Kidney (tissue), 14 donors: Measurements from ENCODE around the gene SLC24A1. TPM values are rescaled to one million over a fixed set of nuclear protein-coding genes. Genes with fewer than 3 reads are reported as not detected.

Experiments
- DNase-seq, 5 donors: peaks; one replicate each; pipeline ENCODE4 v3.0.0-alpha.2; 2013 to 2020
- FAIRE-seq: peaks from 2 replicates; lab custom pipeline; 2012; peaks lifted over from hg19 to GRCh38; lab: Jason Lieb, UNC
- H3K27ac ChIP-seq, 2 donors: one replicate each; pipeline ENCODE4 v1.7.0; 2013; ENCODE audit warnings: low read depth in 2 of 2, low read length in 2 of 2, inconsistent platforms in 1 of 2
- H3K27me3 ChIP-seq: one replicate; pipeline ENCODE4 v1.7.1; 2013; ENCODE audit warnings: low read length, inconsistent platforms; ENCODE audit not compliant: control insufficient read depth, insufficient read depth
- H3K36me3 ChIP-seq, 3 donors: one replicate each; pipeline versions ENCODE4 v1.7.0 to v1.7.1; 2013; ENCODE audit warnings: low read length in 3 of 3, control low read depth in 1 of 3, inconsistent platforms in 1 of 3; ENCODE audit not compliant: insufficient read depth in 3 of 3, control insufficient read depth in 2 of 3
- H3K4me1 ChIP-seq, 3 donors: one replicate each; pipeline versions ENCODE4 v1.7.0 to v1.7.1; 2013; ENCODE audit warnings: low read length in 3 of 3, inconsistent platforms in 1 of 3, low read depth in 1 of 3; ENCODE audit not compliant: control insufficient read depth in 2 of 3, insufficient read depth in 2 of 3
- H3K4me3 ChIP-seq, 3 donors: one replicate each; pipeline versions ENCODE4 v1.7.0 to v1.8.1; 2013; ENCODE audit warnings: low read length in 3 of 3, control low read depth in 1 of 3, inconsistent platforms in 1 of 3
- H3K9ac ChIP-seq, 3 donors: one replicate each; pipeline versions ENCODE4 v1.7.0 to v1.7.1; 2013; ENCODE audit warnings: low read length in 3 of 3, control low read depth in 1 of 3, inconsistent platforms in 1 of 3
- H3K9me3 ChIP-seq, 3 donors: one replicate each; pipeline versions ENCODE4 v1.7.0 to v1.7.1; 2013; ENCODE audit warnings: low read length in 3 of 3, control low read depth in 1 of 3, inconsistent platforms in 1 of 3; ENCODE audit not compliant: control insufficient read depth in 2 of 3, insufficient read depth in 1 of 3
- intact Hi-C: fragments of 100-400 bp; cut with DNase I; formaldehyde crosslinking; loops from one replicate; pipeline ENCODE4 v1.11.1; 2022
- polyA plus RNA-seq: library from polyadenylated mRNA; stranded (reverse); fragments of 350-450 nt; fragmentation: Illumina TruSeq; extraction: RNeasy Lipid Tissue Mini Kit (QIAGEN cat#74804); gene quantifications from one replicate; pipeline ENCODE4 v1.2.3, GENCODE V29; 2014; ENCODE audit warnings: low read depth, low replicate concordance; ENCODE audit not compliant: insufficient read depth
- total RNA-seq: library from RNA; stranded (reverse); fragmentation: NEBNext Ultra II Directional; extraction: Animal tissue kit (Norgen Biotek cat#: 25700); gene quantifications from one replicate; pipeline ENCODE4 v1.2.1, GENCODE V29; 2021
- TF ChIP-seq, protein P1 (sequence below): IDR thresholded peaks from 3 replicates; pipeline ENCODE4 v1.5.1; 2012; ENCODE audit warnings: mild to moderate bottlenecking, moderate library complexity, borderline replicate concordance; ENCODE audit not compliant: insufficient read depth; ENCODE audit errors: extremely low read depth
- donor health status: control.
- donor health status: control.
- donor health status: control.
- donor health status: control.
- donor health status: control.
- donor health status: DM: yes; HTN: yes; CAD: no.
- donor health status: Normal renal cell carcinoma (clear cell type).

The SLC24A1 gene
- total and polyA plus RNA-seq, 2 donors from 2014 or later, result 4.9 to 18.9 TPM

DNA sequence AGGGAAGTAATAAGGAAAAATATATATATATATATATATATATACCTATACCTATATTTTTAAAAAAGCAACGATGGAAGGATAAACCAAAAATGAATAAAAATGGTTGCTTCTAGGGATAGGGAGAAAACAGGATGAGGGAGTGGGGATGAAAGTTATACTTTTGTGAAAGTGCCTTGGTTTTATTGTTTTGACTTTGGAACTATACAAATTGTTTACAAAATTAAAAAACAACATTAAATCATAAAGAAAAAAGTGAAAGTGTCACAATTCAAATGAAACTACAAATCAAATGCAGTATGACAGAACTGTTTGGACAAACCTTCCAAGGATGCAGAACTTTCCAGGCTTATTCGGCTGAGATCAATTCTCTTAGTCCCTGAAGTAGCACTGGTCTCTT, 54.4 kb downstream of the SLC24A1 start:
- Histone ChIP-seq H3K9ac (no peak overlapping the region), H3K4me3 (no peak overlapping the region), H3K9me3 (no peaks in the 10 kb centered on the region), H3K27me3 (no peaks in the 10 kb centered on the region), H3K4me1 (no peaks in the 10 kb centered on the region), H3K27ac (no peak overlapping the region), H3K36me3 (peaks cover 0 to 8% (median 0%) of the 10 kb centered on the region in 3 donors)
- DNase-seq (no peak), FAIRE-seq (no peak)
- TF ChIP-seq, protein P1, sequence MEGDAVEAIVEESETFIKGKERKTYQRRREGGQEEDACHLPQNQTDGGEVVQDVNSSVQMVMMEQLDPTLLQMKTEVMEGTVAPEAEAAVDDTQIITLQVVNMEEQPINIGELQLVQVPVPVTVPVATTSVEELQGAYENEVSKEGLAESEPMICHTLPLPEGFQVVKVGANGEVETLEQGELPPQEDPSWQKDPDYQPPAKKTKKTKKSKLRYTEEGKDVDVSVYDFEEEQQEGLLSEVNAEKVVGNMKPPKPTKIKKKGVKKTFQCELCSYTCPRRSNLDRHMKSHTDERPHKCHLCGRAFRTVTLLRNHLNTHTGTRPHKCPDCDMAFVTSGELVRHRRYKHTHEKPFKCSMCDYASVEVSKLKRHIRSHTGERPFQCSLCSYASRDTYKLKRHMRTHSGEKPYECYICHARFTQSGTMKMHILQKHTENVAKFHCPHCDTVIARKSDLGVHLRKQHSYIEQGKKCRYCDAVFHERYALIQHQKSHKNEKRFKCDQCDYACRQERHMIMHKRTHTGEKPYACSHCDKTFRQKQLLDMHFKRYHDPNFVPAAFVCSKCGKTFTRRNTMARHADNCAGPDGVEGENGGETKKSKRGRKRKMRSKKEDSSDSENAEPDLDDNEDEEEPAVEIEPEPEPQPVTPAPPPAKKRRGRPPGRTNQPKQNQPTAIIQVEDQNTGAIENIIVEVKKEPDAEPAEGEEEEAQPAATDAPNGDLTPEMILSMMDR, result no peak
- intact Hi-C loops, result no loop called here

DNA sequence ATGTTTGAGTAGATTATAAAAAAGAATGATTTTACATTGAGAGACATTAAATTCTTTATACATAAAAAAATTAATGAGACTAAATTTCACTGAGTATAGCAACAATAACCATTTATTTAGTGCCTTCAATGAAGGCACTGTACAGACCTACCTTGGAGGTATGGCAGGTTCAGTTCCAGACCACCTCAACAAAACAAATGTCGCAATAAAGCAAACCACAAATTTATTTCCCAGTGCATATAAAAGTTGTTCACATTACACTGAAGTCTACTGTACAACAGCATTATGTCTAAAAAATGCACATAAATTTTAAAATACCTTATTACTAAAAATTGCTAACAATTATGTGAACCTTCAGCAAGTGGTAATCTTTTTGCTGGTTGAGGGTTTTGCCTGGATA, 58.8 kb downstream of the SLC24A1 start:
- intact Hi-C loops, result no loop called here
- Histone ChIP-seq H3K27me3 (no peaks in the 10 kb centered on the region), H3K4me3 (no peak overlapping the region), H3K27ac (no peak overlapping the region), H3K9me3 (no peaks in the 10 kb centered on the region), H3K36me3 (peaks cover 0 to 4% (median 0%) of the 10 kb centered on the region in 3 donors), H3K9ac (no peak overlapping the region), H3K4me1 (no peaks in the 10 kb centered on the region)
- FAIRE-seq (no peak), DNase-seq (no peak)
- TF ChIP-seq, protein P1, result no peak

DNA sequence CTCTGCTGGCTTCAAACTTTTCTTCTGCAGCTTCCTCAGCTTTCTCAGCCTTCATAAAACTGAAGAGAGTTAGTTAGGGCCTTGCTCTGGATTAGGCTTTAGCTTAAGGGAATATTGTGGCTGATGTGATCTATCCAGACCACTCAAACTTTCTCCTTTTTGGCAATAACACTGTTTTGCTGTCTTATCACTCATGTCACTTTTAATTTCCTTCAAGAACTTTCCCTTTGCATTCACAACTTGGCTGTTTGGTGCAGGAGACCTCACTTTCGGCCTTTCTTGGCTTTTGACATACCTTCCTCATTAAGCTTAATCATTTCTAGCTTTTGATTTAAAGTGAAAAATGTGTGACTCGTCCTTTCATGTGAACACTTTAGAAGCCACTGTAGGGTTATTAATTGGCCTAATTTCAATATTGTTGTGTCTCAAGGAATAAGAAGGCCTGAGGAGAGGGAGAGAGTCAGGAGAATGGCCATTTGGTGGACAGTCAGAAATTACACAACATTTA, 60.7 kb downstream of the SLC24A1 start:
- H3K9ac ChIP-seq, result no peak overlapping the region
- no peaks in the 10 kb centered on the region for H3K27me3 ChIP-seq
- intact Hi-C loops, result no loop called here
- no peaks in the 10 kb centered on the region for H3K36me3 ChIP-seq
- H3K4me1 ChIP-seq, result no peaks in the 10 kb centered on the region
- no peak for DNase-seq
- H3K9me3 ChIP-seq, result no peaks in the 10 kb centered on the region
- TF ChIP-seq, protein P1, result no peak
- H3K27ac ChIP-seq, result no peak overlapping the region
- no peak for FAIRE-seq
- H3K4me3 ChIP-seq, result no peak overlapping the region

DNA sequence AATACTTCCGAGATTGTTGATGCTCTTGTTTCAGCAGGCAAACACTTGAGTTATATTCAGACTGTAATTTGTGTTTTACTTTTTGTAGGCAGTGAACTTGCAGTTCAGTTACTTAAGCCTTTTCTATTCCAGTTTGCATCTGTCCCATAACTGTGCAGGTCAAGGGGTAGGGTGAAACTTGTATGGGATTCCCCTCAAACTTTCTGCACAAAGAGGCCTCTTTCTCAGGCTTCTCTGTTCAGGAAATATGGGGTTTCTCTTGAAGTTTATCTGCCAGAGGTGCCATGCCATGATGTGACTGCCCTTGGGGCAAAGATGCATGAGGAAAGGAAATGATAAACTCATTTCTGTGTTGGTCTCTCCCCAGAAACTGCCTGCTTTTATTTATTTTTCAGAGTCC, 66.7 kb downstream of the SLC24A1 start:
- no peak overlapping the region for H3K27ac ChIP-seq
- no peak overlapping the region for H3K4me3 ChIP-seq
- no peak overlapping the region for H3K9ac ChIP-seq
- H3K36me3 ChIP-seq, result peaks cover 3 to 24% (median 16%) of the 10 kb centered on the region in 3 donors
- no peak for FAIRE-seq
- intact Hi-C loops, result no loop called here
- DNase-seq, result no peak
- H3K27me3 ChIP-seq, result no peaks in the 10 kb centered on the region
- TF ChIP-seq, protein P1, result no peak
- H3K9me3 ChIP-seq, result no peaks in the 10 kb centered on the region
- H3K4me1 ChIP-seq, result no peaks in the 10 kb centered on the region
